HG02642 (cell line): ENCODE data around the gene ZC3HAV1L.
"Not testable (repeated sequence)": the region's sequence is repeated elsewhere in the genome, so short reads cannot be mapped to it uniquely, and the experiment has no call there.

Experiments
- ATAC-seq: cut with Tn5 transposase; IDR thresholded peaks from one replicate; pipeline ENCODE4 v1.9.1; 2021; ENCODE audit warnings: mild to moderate bottlenecking; ENCODE audit not compliant: unreplicated experiment, poor library complexity

ZC3HAV1L gene

GRCh38 chr7:139035586-139036353, at the start of gene ZC3HAV1L:
TSS of gene ZC3HAV1L (minus strand) at chr7:139036042. CDS start at chr7:139036017, 25 bp downstream.
- ATAC-seq = peak; percentile 84

DNA sequence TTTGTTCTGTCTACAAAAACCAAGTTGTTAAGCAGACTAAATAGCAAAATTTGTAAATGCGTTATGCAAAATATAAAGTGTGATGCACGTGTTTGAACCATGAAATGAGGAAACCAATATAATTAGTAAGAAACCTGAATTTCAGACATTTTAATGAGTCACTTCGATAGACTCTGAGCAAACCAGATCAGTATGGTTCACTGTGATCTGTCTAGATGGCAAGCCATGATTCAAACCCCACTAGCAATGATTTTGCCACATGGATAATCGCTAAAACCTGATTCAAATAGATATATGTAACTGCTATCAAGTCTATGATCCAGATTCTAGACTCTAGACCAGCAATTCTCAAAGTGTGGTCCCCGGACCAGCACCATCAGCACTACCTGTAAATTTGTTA, 48.9 kb upstream of the ZC3HAV1L start:
- no peak for ATAC-seq

DNA sequence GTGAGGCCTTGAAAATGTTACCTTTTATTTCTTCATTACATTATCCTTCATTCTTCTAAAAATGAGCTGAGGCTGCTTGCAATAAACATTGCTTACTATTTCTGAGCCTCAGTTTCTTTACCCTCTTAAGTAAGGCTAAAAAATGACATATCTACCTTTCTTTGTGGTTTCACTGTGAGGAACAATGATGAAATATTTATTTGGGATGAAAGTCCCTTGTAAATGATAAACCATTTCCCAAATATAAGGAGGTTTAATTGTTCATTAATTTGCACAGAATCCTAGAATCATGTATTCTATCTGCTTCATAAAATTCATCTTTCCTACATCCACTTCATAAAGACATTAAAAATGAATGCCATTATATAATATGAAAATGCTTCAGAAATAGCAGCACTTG, 45.7 kb upstream of the ZC3HAV1L start:
- ATAC-seq = no peak

GRCh38 chr7:139080905-139081304, 45.1 kb upstream of the ZC3HAV1L start:
- no peak for ATAC-seq

GRCh38 chr7:139079861-139080260, 44.0 kb upstream of the ZC3HAV1L start:
- no peak for ATAC-seq

DNA sequence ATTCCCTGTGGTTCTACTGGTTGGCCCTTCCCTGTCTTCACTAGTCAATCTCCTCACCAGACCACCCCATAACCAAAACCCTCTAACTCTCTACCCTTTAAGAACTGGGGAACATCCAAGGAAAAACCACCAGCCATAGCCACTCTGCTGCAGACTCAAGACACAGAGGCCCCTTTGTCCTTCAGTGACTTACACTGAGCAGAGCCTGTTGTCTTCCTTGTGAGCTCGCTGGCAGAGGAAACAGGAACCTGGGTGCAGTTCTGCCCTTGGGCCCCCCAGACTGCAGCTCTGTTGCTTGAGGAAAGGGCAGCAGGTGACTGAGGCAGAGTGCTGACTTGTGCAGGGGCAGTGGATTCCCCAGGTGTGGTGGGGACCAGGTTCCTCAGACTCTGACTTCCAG, 43.1 kb upstream of the ZC3HAV1L start:
- no peak for ATAC-seq

DNA sequence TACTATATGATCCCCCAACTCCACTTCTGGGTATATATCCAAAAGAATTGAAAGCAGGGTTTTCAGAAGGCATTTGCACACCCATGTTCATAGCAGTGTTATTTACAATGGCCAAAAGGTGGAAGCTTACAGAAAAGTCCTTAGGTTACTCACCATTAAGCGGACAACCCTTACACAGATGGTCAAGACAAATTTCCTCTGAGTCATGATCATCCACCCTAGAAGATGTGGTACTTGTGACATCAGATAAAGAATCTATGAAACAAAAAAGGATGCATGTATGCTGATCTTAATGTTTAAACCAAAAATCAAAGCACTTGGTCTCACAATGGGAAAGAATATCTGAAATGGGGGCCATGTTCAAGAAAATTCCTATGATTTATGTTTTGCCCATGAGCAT, 42.6 kb upstream of the ZC3HAV1L start:
- no peak for ATAC-seq

DNA sequence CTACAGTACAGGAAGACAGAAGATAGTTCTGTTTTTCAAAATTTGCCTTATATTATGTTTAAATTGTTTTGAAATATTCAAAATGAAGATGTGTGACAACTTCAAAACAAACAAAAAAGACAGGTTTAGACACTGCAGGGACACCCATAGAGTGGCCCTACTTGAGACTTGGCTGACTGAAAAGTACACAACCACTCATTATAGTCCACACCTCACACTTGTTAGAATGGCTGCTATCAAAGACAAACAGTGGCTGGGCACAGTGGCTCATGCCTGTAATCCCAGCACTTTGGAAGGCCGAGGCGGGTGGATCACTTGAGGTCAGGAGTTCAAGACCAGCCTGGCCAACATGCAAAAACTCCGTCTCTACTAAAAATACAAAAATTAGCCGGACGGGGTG, 41.9 kb upstream of the ZC3HAV1L start:
- ATAC-seq = not testable (repeated sequence)

DNA sequence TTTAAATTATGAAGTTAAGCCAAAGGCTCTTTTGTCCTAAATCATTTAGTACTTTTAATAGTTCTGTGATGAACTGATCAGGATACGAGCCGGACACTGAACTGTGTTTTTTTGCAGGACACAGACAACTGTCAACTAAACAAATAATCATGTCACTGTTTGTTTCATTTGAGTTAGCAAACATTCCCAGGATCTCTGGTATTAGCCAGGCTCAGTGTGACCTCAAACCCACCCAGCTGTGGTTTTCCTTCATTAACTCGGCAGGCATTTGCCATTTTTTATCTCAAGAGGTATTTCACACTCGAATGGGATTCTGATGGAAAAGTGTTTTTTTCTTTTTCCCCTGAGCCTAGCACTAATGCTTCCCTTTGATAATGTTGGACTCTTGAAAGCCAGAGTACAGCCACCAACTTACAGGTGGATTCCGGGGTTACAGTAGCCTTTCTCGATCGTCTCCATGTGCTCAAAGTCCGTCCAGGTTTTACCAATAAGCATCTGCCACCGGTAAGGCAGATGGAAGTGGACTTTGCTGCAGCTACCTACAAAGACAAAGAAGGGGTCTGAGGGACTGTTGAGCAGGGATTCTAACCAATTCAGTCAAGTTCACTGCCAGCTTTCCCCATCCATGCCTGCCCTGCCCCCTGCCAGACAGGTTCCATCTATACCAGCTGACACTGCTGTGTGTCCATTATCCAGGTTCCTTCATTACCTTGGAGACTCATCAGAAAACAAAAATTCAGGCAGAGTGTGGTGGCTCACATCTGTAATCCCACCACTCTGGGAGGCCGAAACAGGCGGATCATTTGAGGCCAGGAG, 40.2 kb upstream of the ZC3HAV1L start:
- ATAC-seq = no peak

- peak; percentile 86 for ATAC-seq
These were observed 39.3 kb upstream of the ZC3HAV1L start for GRCh38 chr7:139075031-139075652.

DNA sequence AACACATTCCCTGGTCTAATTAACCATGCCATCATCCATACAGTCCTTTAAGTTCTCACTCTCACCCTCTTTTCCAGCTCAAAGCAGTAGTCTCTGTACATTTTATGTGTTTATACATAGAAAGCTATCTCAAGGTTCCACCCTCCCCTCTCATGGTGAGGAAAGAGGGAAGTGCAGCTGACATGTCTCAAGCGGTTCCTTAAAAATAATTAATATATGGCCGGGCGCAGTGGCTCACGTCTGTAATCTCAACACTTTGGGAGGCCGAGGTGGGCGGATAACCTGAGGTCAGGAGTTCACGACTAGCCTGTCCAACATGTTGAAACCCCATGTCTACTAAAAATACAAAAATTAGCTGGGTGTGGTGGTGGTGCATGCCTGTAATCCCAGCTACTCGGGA, 37.0 kb upstream of the ZC3HAV1L start:
- ATAC-seq = no peak

- ATAC-seq = no peak
These were observed 35.8 kb upstream of the ZC3HAV1L start for GRCh38 chr7:139071680-139072079.

GRCh38 chr7:139068544-139069399, 32.9 kb upstream of the ZC3HAV1L start:
- ATAC-seq = no peak

- no peak for ATAC-seq
These were observed 30.5 kb upstream of the ZC3HAV1L start for GRCh38 chr7:139066315-139066714.

DNA sequence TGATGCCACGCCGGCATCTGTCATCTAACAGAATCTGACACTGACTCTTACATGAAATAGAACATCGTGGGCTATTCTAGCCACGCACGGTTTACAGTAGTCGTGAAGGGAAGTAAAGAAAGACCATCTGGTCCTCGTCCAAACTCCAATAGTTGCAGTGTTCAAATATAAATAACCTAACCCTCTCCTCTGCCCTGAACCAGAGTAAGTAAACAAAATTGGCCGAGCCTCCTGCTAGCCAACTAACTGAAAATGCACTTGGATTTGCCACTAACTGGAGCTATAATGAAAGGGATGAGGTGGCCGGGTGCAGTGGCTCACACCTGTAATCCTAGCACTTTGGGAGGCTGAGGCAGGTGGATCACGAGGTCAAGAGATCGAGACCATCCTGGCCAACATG, 29.5 kb upstream of the ZC3HAV1L start:
- ATAC-seq = no peak

- no peak for ATAC-seq
These were observed 25.6 kb upstream of the ZC3HAV1L start for GRCh38 chr7:139061416-139061815.

- no peak for ATAC-seq
These were observed 24.9 kb upstream of the ZC3HAV1L start for GRCh38 chr7:139060695-139061237.

DNA sequence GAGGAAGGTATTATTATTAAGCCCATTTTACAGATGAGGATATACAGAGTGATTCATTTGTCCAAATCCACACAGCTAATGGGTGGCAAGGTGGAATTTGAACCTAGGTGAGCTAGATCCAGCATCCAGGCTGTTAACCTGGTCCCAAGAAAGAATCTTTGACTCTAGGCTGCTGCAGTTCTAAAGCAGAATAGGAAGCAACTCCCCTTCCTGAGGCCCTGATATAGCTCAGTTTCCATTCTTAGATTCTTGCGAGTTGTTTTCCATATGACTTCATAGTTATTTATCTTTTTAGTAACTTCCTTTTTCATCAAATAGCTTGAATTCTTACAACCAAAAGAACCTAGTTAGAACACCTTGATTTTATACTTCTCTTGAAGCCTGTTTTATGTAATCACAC, 24.1 kb upstream of the ZC3HAV1L start:
- no peak for ATAC-seq

- no peak for ATAC-seq
These were observed 23.1 kb upstream of the ZC3HAV1L start for GRCh38 chr7:139058943-139059342.

DNA sequence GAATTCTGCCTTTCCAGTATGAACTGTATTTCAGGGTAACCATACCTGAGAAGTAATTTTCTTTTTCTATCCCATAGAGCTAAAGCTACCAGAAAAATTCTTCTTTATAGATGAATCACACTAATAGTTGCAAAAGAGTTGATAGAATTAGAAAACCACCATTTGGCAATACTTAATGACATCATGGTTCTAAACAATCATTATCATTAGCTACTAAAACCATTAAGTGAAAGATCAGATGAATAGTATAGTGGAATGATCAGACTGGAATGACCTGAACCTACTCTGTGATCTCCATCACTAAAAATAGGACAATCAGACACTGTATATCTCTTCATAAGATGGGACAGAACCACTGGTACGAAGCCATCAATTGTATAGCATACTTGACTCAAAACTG, 19.8 kb upstream of the ZC3HAV1L start:
- no peak for ATAC-seq
